IMR-90 (cell line): ENCODE data around the gene CTSS.

Experiments used
- BHLHE40 ChIP-seq: fragments of 150-350 bp; IDR thresholded peaks from 2 replicates; pipeline ENCODE4 v1.6.1; 2016; ENCODE audit warnings: mild to moderate bottlenecking, low read depth, low read length
- CEBPB ChIP-seq: IDR thresholded peaks from 2 replicates; pipeline ENCODE4 v1.6.1; 2012; ENCODE audit warnings: low read depth, low read length, improper control_type of control experiment
- CHD1 ChIP-seq: IDR thresholded peaks from 2 replicates; pipeline ENCODE4 v1.6.1; 2012; ENCODE audit warnings: low read depth, low read length, improper control_type of control experiment
- FOS ChIP-seq: fragments of 150-350 bp; IDR thresholded peaks from 2 replicates; pipeline ENCODE4 v1.6.1; 2016; ENCODE audit warnings: low read depth, low read length
- MAFK ChIP-seq: IDR thresholded peaks from 2 replicates; pipeline ENCODE4 v1.6.1; 2012; ENCODE audit warnings: low read depth, low read length, improper control_type of control experiment
- MAZ ChIP-seq: IDR thresholded peaks from 2 replicates; pipeline ENCODE4 v1.6.1; 2012; ENCODE audit warnings: low read depth, mild to moderate bottlenecking, low read length, improper control_type of control experiment, moderate library complexity, borderline replicate concordance
- MXI1 ChIP-seq: IDR thresholded peaks from 2 replicates; pipeline ENCODE4 v1.6.1; 2012; ENCODE audit warnings: low read depth, mild to moderate bottlenecking, low read length, moderate library complexity, borderline replicate concordance
- POLR2A ChIP-seq: IDR thresholded peaks from 2 replicates; pipeline ENCODE4 v1.6.1; 2012; ENCODE audit warnings: mild to moderate bottlenecking, low read depth, low read length
- RAD21 ChIP-seq: IDR thresholded peaks from 2 replicates; pipeline ENCODE4 v1.6.1; 2012; ENCODE audit warnings: low read length, improper control_type of control experiment
- RCOR1 ChIP-seq: IDR thresholded peaks from 2 replicates; pipeline ENCODE4 v1.6.1; 2012; ENCODE audit warnings: mild to moderate bottlenecking, low read length, improper control_type of control experiment; ENCODE audit not compliant: insufficient replicate concordance
- RFX5 ChIP-seq: IDR thresholded peaks from 2 replicates; pipeline ENCODE4 v1.8.0; 2012; ENCODE audit warnings: low read depth, mild to moderate bottlenecking, low read length, moderate library complexity
- SMC3 ChIP-seq: fragments of 150-350 bp; IDR thresholded peaks from 2 replicates; pipeline ENCODE4 v1.6.1; 2016; ENCODE audit warnings: low read depth, mild to moderate bottlenecking, antibody characterized with exemption, low read length, moderate library complexity
- TF ChIP-seq, protein P1 (sequence below): conservative IDR thresholded peaks from 2 replicates; pipeline ENCODE4 v1.5.1; 2012; ENCODE audit warnings: mild to moderate bottlenecking, low read depth, low read length, improper control_type of control experiment
- TF ChIP-seq, protein P2 (sequence below): fragments of 150-350 bp; IDR thresholded peaks from 2 replicates; pipeline ENCODE4 v1.6.1; 2017; ENCODE audit warnings: mild to moderate bottlenecking, antibody characterized with exemption, low read length, low read depth

DNA sequence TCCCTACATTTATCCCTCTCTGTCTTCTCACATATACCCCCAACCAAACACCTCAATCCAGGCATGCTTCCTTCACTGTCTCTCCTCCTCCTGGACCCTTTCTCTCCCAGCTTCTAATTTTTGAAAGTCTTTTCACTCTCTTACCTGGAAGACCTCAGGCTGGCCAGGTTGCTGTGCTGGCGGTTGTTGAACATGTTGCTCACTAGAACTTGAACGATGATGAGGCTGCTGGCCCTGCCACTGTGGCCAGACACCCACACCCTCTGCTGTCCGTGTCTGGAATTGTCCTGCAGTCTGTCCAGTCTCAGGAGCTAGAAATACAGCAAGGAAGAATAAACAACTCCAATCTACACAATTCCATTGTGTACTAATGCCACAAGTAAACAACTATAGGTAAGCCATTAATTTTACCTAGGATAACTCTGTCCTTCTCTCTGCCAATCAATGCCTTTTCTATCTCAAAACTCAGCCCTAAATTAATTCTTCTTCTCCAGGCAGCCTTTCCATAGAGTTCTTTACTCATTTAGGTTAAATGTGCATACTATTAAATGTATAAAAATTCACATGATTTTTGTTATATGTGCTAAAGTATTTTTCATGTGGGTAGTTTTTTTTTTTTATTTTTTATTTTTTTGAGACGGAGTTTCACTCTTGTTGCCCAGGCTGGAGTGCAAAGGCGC lies 47.6 kb upstream of the CTSS start:
- TF ChIP-seq, protein P1, sequence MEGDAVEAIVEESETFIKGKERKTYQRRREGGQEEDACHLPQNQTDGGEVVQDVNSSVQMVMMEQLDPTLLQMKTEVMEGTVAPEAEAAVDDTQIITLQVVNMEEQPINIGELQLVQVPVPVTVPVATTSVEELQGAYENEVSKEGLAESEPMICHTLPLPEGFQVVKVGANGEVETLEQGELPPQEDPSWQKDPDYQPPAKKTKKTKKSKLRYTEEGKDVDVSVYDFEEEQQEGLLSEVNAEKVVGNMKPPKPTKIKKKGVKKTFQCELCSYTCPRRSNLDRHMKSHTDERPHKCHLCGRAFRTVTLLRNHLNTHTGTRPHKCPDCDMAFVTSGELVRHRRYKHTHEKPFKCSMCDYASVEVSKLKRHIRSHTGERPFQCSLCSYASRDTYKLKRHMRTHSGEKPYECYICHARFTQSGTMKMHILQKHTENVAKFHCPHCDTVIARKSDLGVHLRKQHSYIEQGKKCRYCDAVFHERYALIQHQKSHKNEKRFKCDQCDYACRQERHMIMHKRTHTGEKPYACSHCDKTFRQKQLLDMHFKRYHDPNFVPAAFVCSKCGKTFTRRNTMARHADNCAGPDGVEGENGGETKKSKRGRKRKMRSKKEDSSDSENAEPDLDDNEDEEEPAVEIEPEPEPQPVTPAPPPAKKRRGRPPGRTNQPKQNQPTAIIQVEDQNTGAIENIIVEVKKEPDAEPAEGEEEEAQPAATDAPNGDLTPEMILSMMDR, result peak; percentile 82
- no peak for TF ChIP-seq POLR2A
- no peak for TF ChIP-seq CEBPB
- no peak for TF ChIP-seq CHD1
- no peak for TF ChIP-seq FOS
- no peak for TF ChIP-seq RFX5
- peak; percentile 92 for TF ChIP-seq RAD21
- no peak for TF ChIP-seq RCOR1
- no peak for TF ChIP-seq MAZ
- TF ChIP-seq SMC3, result peak; percentile 85
- no peak for TF ChIP-seq BHLHE40
- no peak for TF ChIP-seq MAFK
- no peak for TF ChIP-seq MXI1
- TF ChIP-seq, protein P2, sequence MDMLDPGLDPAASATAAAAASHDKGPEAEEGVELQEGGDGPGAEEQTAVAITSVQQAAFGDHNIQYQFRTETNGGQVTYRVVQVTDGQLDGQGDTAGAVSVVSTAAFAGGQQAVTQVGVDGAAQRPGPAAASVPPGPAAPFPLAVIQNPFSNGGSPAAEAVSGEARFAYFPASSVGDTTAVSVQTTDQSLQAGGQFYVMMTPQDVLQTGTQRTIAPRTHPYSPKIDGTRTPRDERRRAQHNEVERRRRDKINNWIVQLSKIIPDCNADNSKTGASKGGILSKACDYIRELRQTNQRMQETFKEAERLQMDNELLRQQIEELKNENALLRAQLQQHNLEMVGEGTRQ, result no peak
